Motor neuron (in vitro differentiated cells): ENCODE data around the gene PLD4. TPM values are rescaled to one million over a fixed set of nuclear protein-coding genes. Genes with fewer than 3 reads are reported as not detected.

Source experiments
- ATAC-seq, 8 experiments: fragments of 200-7000 bp; cut with Tn5 transposase; replicated peaks in 6 of 8; 2 replicates each; pipeline ENCODE4 v1.8.0; 2021; ENCODE audit warnings: mild to moderate bottlenecking in 8 of 8, moderate library complexity in 8 of 8
- H3K27ac ChIP-seq, 2 donors: fragments of 250-450 bp; sonication (Bioruptor Pico); 2 replicates each; pipeline ENCODE4 v1.9.0; 2021; ENCODE audit warnings: antibody characterized with exemption in 2 of 2, mild to moderate bottlenecking in 2 of 2, moderate library complexity in 1 of 2
- H3K4me1 ChIP-seq, 2 donors: fragments of 250-450 bp; sonication (Bioruptor Pico); replicated peaks in 1 of 2; 2 replicates each; pipeline ENCODE4 v1.6.1; 2021; ENCODE audit warnings: antibody characterized with exemption in 2 of 2, mild to moderate bottlenecking in 2 of 2, moderate library complexity in 1 of 2
- H3K4me3 ChIP-seq, 5 donors: fragments of 250-450 bp; sonication (Bioruptor Pico); 2 replicates each; pipeline ENCODE4 v1.9.0; 2021; ENCODE audit warnings: antibody characterized with exemption in 5 of 5, mild to moderate bottlenecking in 5 of 5, moderate library complexity in 4 of 5
- WGBS, 10 experiments: fragments of 450-650 bp; shearing (Covaris generic); methylation state at CpG; one replicate each; pipeline ENCODE4 v1.0.0; 2022; 5-methylcytosine and 5-hydroxymethylcytosine counted together
- in situ Hi-C, 9 experiments: fragments of 400-800 bp; cut with MboI; loops; one replicate each; pipeline ENCODE4 v1.15.0; 2021; ENCODE audit warnings: low sequenced_read_pairs in 9 of 9, low pct_unique_long_range_greater_than_20kb in 2 of 9; ENCODE audit not compliant: unreplicated experiment in 9 of 9
- total RNA-seq, 8 experiments: library from RNA; unstranded; fragments of 300-600 nt; gene quantifications; 2 replicates each; pipeline versions ENCODE4 v1.2.3 to v1.2.4, GENCODE V29; 2022

Gene PLD4
- total RNA-seq, 8 experiments from 2014 or later, result 0.09 to 1.1 (median 0.41) TPM

GRCh38 chr14:104977681-104978653, 53.3 kb downstream of the PLD4 start, which contains the start of gene AHNAK2:
Gene AHNAK2 (minus strand): TSS chr14:104978374. CDS start chr14:104978237, 137 bp downstream.
- H3K27ac ChIP-seq, result no peak within 1 kb of the TSS
- in situ Hi-C loops, result loop anchor here in 2 of 9 experiments (10.0 kb wide), 1 partner anchor 67 kb away; no protein-coding TSS in a partner anchor
- peak within 1 kb of the TSS; percentile 36 to 49 (median 40) for H3K4me3 ChIP-seq
- peak; percentile 66 to 91 (median 86) for ATAC-seq
- 2 to 100% methylated on average over 1 to 7 of the region's 111 CpGs; no CpG with 5 or more reads in 8 of the 10 experiments for WGBS, 10 experiments
- peaks cover 8 to 31% of the 10 kb centered on the region in 2 donors for H3K4me1 ChIP-seq

- ATAC-seq, result peak in 6 of 8 experiments; percentile 1 to 29 (median 24)
- Histone ChIP-seq H3K27ac (no peak overlapping the region), H3K4me3 (peak overlapping the region; percentile 36 to 49 (median 40)), H3K4me1 (peaks cover 8 to 20% of the 10 kb centered on the region in 2 donors)
- in situ Hi-C loops, result loop anchor here in 2 of 9 experiments (10.0 kb wide), 1 partner anchor 66 kb away; no protein-coding TSS in a partner anchor
- WGBS, 10 experiments, result 0 to 100% (median 70%) methylated on average over 1 to 4 of the region's 32 CpGs; no CpG with 5 or more reads in 5 of the 10 experiments
Observed at GRCh38 chr14:104978746-104979691, 54.3 kb downstream of the PLD4 start.

- Histone ChIP-seq H3K27ac (no peak overlapping the region), H3K4me1 (peaks cover 9 to 19% of the 10 kb centered on the region in 2 donors), H3K4me3 (no peak overlapping the region)
- ATAC-seq, result no peak
- in situ Hi-C loops, result loop anchor here in 2 of 9 experiments (10.0 kb wide), 1 partner anchor 65 kb away; no protein-coding TSS in a partner anchor
- 45 to 93% (median 60%) methylated on average over 1 to 3 of the region's 19 CpGs; no CpG with 5 or more reads in 3 of the 10 experiments for WGBS, 10 experiments
Observed at GRCh38 chr14:104979758-104980610, 55.3 kb downstream of the PLD4 start.

- peaks cover 12 to 17% of the 10 kb centered on the region in 2 donors for H3K4me1 ChIP-seq
- WGBS, 10 experiments, result 42 to 100% (median 100%) methylated on average over 1 to 3 of the region's 22 CpGs; no CpG with 5 or more reads in 5 of the 10 experiments
- no peak overlapping the region for H3K4me3 ChIP-seq
- no peak overlapping the region for H3K27ac ChIP-seq
- ATAC-seq, result no peak
- in situ Hi-C loops, result no loop called here
Observed at GRCh38 chr14:104980611-104981531, 56.2 kb downstream of the PLD4 start.

- WGBS, 10 experiments, result 31 to 81% (median 56%) methylated on average over 1 to 3 of the region's 17 CpGs; no CpG with 5 or more reads in 6 of the 10 experiments
- H3K4me1 ChIP-seq, result peaks cover 14 to 18% of the 10 kb centered on the region in 2 donors
- ATAC-seq, result no peak
- in situ Hi-C loops, result no loop called here
- no peak overlapping the region for H3K4me3 ChIP-seq
- H3K27ac ChIP-seq, result no peak overlapping the region
Observed at GRCh38 chr14:104981699-104982541, 57.2 kb downstream of the PLD4 start.

GRCh38 chr14:104982548-104983230, 58.0 kb downstream of the PLD4 start:
- no peak overlapping the region for H3K27ac ChIP-seq
- in situ Hi-C loops, result no loop called here
- WGBS, 10 experiments, result 60 to 73% (median 66%) methylated on average over 1 to 5 of the region's 10 CpGs; no CpG with 5 or more reads in 6 of the 10 experiments

More at GRCh38 chr14:104982548-104983230, 58.0 kb downstream of the PLD4 start:
- H3K4me3 ChIP-seq, result no peak overlapping the region
- H3K4me1 ChIP-seq, result peaks cover 10 to 14% of the 10 kb centered on the region in 2 donors
- no peak for ATAC-seq

Other genes with a start within 250 kb of the PLD4 start
- 10 to 100 TPM in 3 of 8 experiments, 1 to 10 TPM in 5; 2.4 to 31.1 (median 7.5) TPM for gene INF2, start 235.3 kb upstream of the PLD4 start, total RNA-seq
- 10 to 100 TPM in 1 of 8 experiments, 1 to 10 TPM in 7; 2.0 to 13.3 (median 3.1) TPM for gene ADSS1, start 200.7 kb upstream of the PLD4 start, total RNA-seq
- gene SIVA1, start 171.7 kb upstream of the PLD4 start, total RNA-seq, result 10 to 100 TPM; 41.3 to 90.2 (median 52.7) TPM
- gene AKT1, start 129.1 kb upstream of the PLD4 start, total RNA-seq, result 100 to 1,000 TPM in 4 of 8 experiments, 10 to 100 TPM in 4; 55.9 to 120 (median 96.6) TPM
- gene ZBTB42, start 123.8 kb upstream of the PLD4 start, total RNA-seq, result 1 to 10 TPM in 7 of 8 experiments, under 1 TPM in 1; 0.60 to 5.0 (median 2.4) TPM
- 10 to 100 TPM in 3 of 8 experiments, 1 to 10 TPM in 5; 6.3 to 18.4 (median 9.6) TPM for gene CEP170B, start 59.6 kb upstream of the PLD4 start, total RNA-seq
- gene AHNAK2, start 53.5 kb downstream of the PLD4 start, total RNA-seq, result 10 to 100 TPM in 2 of 8 experiments, 1 to 10 TPM in 6; 1.1 to 34.2 (median 1.5) TPM
- gene CLBA1, start 60.9 kb downstream of the PLD4 start, total RNA-seq, result 10 to 100 TPM; 10.0 to 22.2 (median 11.9) TPM
- 10 to 100 TPM in 3 of 8 experiments, 1 to 10 TPM in 5; 4.9 to 27.0 (median 5.6) TPM for gene CDCA4, start 96.2 kb downstream of the PLD4 start, total RNA-seq
- under 1 TPM in 4 of 8 experiments, not detected in 4; 0.46 to 0.66 (median 0.48) TPM for gene GPR132, start 140.6 kb downstream of the PLD4 start, total RNA-seq
- gene JAG2, start 243.9 kb downstream of the PLD4 start, total RNA-seq, result 10 to 100 TPM in 1 of 8 experiments, 1 to 10 TPM in 7; 2.9 to 11.4 (median 5.2) TPM